Measurements from ENCODE around the gene CRYBG1.

DNA sequence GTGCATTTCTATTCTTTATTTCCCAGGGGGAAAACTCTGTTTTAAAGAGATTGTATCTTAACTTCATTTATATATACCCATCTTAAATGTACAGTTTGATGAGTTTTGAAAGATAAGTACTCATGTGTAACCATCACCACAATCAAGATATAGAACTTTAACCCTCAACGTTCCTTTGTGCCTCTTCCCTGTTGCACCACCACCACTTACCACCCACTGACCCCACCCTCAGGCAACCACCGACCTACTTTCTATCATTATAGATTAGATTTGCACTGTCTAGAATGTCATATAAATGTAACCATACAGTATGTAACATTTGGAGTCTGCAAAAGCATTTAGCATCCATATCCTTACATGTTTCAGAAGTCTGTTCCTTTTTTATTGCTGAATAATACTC, 147.8 kb downstream of the CRYBG1 start:
- TF ChIP-seq, protein P1, sequence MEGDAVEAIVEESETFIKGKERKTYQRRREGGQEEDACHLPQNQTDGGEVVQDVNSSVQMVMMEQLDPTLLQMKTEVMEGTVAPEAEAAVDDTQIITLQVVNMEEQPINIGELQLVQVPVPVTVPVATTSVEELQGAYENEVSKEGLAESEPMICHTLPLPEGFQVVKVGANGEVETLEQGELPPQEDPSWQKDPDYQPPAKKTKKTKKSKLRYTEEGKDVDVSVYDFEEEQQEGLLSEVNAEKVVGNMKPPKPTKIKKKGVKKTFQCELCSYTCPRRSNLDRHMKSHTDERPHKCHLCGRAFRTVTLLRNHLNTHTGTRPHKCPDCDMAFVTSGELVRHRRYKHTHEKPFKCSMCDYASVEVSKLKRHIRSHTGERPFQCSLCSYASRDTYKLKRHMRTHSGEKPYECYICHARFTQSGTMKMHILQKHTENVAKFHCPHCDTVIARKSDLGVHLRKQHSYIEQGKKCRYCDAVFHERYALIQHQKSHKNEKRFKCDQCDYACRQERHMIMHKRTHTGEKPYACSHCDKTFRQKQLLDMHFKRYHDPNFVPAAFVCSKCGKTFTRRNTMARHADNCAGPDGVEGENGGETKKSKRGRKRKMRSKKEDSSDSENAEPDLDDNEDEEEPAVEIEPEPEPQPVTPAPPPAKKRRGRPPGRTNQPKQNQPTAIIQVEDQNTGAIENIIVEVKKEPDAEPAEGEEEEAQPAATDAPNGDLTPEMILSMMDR (IDR thresholded peaks at IDR 0.05) = no peak
- no peak for TF ChIP-seq POLR2A (IDR thresholded peaks at IDR 0.05)
